ENCODE results near the gene PRKRIP1.

PRKRIP1 gene

DNA sequence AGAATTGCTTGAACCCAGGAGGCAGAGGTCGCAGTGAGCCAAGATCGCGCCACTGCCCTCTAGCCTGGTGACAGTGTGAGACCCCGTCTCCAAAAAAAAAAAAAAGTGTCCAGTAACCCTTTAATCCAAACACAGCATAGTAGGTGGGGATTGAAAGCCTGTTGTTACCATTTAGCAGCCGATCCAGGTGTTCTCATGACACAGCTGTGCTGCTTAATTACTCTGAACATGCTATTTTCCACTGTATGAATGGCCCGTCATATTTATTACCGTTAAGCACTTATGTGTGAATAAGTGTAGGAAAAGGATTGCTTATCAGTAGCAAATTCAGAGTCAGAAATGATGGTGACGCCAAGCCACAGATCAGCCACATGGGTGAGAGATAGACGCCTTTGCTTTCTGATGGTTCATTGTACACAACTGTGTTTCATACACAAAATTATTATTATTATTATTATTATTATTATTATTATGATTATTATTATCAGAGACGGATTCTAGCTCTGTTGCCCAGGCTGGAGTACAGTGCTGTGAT, 25.6 kb downstream of the PRKRIP1 start:
- Histone ChIP-seq H3K27ac (ENCODE audit: low read length) (no peak overlapping the region), H3K36me3 (ENCODE audit: control insufficient read depth, low read depth, low read length) (peaks cover 20% of the 10 kb centered on the region), H3K9me3 (ENCODE audit: control insufficient read depth, low read depth, low read length) (no peaks in the 10 kb centered on the region), H3K27me3 (ENCODE audit: control insufficient read depth, insufficient read depth, low read length) (no peaks in the 10 kb centered on the region), H3K4me1 (ENCODE audit: control insufficient read depth, low read depth, low read length) (no peaks in the 10 kb centered on the region), H3K4me3 (ENCODE audit: low read length) (no peak overlapping the region), H3K9ac (ENCODE audit: low read length) (no peak overlapping the region)

DNA sequence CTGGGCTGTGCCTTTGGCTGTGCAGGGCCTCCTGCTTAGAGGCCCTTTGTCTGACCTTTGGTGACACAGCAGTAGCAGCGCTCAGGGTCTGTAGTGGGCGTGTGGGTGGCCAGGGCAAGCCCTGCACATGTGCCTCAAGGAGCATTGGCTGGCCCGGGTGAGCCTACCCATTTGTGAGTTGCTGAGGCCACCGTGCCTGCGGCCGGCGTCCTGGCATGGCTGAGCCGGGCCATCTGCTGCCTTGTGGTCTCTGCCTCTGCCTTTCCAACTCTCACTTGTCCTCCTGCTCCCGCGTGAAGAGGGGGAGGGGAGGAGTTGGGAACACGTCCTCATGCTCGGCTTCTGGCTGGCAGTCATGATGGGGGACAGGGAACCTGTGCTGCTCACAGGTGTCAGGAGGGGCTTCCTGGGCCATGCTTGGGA, 28.0 kb downstream of the PRKRIP1 start:
- Histone ChIP-seq H3K4me3 (ENCODE audit: low read length) (no peak overlapping the region), H3K4me1 (ENCODE audit: control insufficient read depth, low read depth, low read length) (no peaks in the 10 kb centered on the region), H3K27ac (ENCODE audit: low read length) (no peak overlapping the region), H3K9ac (ENCODE audit: low read length) (no peak overlapping the region), H3K9me3 (ENCODE audit: control insufficient read depth, low read depth, low read length) (no peaks in the 10 kb centered on the region), H3K36me3 (ENCODE audit: control insufficient read depth, low read depth, low read length) (peaks cover 17% of the 10 kb centered on the region), H3K27me3 (ENCODE audit: control insufficient read depth, insufficient read depth, low read length) (no peaks in the 10 kb centered on the region)

DNA sequence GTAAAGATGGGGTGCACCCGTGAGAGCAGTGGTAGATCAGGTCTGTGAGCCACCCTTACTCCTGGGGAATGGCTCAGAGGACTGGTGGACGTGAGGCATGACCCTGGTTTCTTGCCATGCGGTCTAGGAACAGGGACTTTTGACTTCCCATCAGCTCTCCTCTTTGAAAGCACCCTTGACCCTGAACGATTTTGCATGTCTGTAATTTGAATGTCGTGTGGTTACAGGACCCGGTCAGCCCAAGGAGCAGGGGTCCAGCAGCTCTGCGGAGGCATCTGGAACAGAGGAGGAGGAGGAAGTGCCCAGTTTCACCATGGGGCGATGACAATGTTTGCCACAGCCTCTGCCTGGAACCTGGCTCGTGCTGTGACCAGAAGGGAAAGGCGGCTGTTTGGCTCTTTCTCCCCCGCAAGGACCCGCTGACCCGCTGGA, 28.6 kb downstream of the PRKRIP1 start:
- Histone ChIP-seq H3K27me3 (ENCODE audit: control insufficient read depth, insufficient read depth, low read length) (no peaks in the 10 kb centered on the region), H3K4me3 (ENCODE audit: low read length) (no peak overlapping the region), H3K4me1 (ENCODE audit: control insufficient read depth, low read depth, low read length) (no peaks in the 10 kb centered on the region), H3K9ac (ENCODE audit: low read length) (no peak overlapping the region), H3K27ac (ENCODE audit: low read length) (no peak overlapping the region), H3K36me3 (ENCODE audit: control insufficient read depth, low read depth, low read length) (peaks cover 17% of the 10 kb centered on the region), H3K9me3 (ENCODE audit: control insufficient read depth, low read depth, low read length) (no peaks in the 10 kb centered on the region)

DNA sequence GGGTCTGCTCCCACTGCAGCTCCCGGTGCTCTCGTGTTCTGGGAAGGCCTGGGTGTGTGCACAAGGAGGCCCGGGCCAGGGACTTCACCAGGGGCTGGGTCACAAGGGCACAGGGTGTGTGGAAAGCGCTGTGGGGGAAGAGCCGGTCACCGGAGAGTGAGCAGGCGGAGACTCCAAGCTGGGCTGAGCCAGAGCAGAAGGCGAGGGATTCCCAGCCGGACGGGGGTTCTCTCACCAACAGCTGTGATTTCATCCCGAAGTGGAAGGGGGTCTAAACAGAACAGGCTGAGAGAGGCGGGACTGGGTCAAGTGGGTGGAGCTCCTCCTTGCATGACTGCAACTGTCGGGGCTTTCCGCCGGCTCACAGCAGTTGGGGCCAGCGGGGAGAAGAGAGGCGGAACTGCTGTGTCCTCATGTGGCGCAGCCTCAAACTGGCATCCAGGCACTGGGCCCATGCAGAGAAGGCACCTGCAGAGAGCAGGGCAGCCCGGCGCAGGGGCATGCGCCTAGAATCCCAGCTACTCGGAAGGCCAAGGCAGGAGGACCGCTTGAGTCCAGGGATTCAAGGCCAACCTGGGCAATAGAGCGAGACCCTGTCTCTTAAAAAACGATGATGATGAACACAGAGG, 29.6 kb downstream of the PRKRIP1 start:
- H3K4me3 ChIP-seq (ENCODE audit: low read length): no peak overlapping the region
- H3K27me3 ChIP-seq (ENCODE audit: control insufficient read depth, insufficient read depth, low read length): no peaks in the 10 kb centered on the region
- H3K4me1 ChIP-seq (ENCODE audit: control insufficient read depth, low read depth, low read length): no peaks in the 10 kb centered on the region
- no peaks in the 10 kb centered on the region for H3K9me3 ChIP-seq (ENCODE audit: control insufficient read depth, low read depth, low read length)
- H3K9ac ChIP-seq (ENCODE audit: low read length): no peak overlapping the region
- no peak overlapping the region for H3K27ac ChIP-seq (ENCODE audit: low read length)
- peaks cover 12% of the 10 kb centered on the region for H3K36me3 ChIP-seq (ENCODE audit: control insufficient read depth, low read depth, low read length)

DNA sequence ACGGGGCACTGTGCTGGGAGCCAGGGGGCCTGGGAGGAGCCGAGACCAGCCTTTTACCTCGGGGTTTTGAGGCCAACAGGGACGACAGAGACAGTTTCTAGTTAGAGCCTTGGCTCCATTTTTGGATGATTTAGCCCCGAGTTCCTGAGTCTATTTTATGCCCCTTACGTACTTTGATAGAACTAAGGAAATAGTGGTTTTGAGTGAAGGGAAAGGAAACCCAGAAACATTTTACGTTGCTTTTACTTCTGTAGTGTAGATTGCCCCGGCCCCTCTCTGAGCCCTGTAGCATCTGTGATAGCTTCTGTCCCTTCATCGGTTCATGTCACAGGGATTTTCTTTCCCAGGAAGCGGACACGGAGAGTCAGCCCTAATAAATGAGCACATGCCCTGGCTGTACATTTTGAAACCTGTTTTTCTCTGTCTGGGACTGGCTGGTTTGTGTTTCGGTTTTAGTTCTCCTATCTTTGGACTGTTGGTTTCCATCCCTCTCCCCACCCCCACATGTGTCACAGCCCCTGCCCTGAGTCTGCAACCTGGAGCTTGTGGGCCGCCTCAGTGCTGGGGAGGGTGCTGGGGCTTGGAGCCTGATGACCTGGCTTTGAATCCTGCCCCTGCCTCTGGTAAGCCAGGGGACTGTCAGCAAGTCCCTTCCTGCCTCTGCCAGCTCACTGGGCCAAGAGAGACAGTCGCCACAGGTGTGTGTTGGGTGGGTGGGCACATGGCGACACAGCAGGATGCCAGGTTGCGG, 30.3 kb downstream of the PRKRIP1 start:
- H3K4me1 ChIP-seq (ENCODE audit: control insufficient read depth, low read depth, low read length): no peaks in the 10 kb centered on the region
- H3K27me3 ChIP-seq (ENCODE audit: control insufficient read depth, insufficient read depth, low read length): no peaks in the 10 kb centered on the region
- peaks cover 8% of the 10 kb centered on the region for H3K36me3 ChIP-seq (ENCODE audit: control insufficient read depth, low read depth, low read length)
- no peak overlapping the region for H3K4me3 ChIP-seq (ENCODE audit: low read length)
- H3K27ac ChIP-seq (ENCODE audit: low read length): no peak overlapping the region
- no peaks in the 10 kb centered on the region for H3K9me3 ChIP-seq (ENCODE audit: control insufficient read depth, low read depth, low read length)
- no peak overlapping the region for H3K9ac ChIP-seq (ENCODE audit: low read length)

DNA sequence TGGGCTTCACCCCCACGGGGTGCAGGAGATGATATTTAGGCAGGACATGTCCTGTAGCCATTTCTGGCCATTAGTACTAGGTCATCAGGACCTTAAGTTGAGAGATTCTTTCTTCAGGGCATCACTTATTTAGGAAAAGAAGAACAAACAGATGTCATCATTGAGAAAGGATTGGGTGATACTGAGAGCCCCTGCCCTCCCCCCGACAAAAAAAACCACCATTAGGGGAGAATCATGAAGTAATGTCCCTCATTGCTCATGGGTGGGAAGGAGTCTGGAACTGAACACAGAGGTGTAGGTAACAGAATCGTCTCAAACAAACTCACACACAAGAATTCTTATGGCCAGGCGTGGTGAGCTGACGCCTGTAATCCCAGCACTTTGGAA, 30.8 kb downstream of the PRKRIP1 start:
- H3K27me3 ChIP-seq (ENCODE audit: control insufficient read depth, insufficient read depth, low read length): no peaks in the 10 kb centered on the region
- no peaks in the 10 kb centered on the region for H3K9me3 ChIP-seq (ENCODE audit: control insufficient read depth, low read depth, low read length)
- H3K9ac ChIP-seq (ENCODE audit: low read length): no peak overlapping the region
- H3K36me3 ChIP-seq (ENCODE audit: control insufficient read depth, low read depth, low read length): peaks cover 8% of the 10 kb centered on the region
- H3K27ac ChIP-seq (ENCODE audit: low read length): no peak overlapping the region
- H3K4me1 ChIP-seq (ENCODE audit: control insufficient read depth, low read depth, low read length): no peaks in the 10 kb centered on the region
- H3K4me3 ChIP-seq (ENCODE audit: low read length): no peak overlapping the region

DNA sequence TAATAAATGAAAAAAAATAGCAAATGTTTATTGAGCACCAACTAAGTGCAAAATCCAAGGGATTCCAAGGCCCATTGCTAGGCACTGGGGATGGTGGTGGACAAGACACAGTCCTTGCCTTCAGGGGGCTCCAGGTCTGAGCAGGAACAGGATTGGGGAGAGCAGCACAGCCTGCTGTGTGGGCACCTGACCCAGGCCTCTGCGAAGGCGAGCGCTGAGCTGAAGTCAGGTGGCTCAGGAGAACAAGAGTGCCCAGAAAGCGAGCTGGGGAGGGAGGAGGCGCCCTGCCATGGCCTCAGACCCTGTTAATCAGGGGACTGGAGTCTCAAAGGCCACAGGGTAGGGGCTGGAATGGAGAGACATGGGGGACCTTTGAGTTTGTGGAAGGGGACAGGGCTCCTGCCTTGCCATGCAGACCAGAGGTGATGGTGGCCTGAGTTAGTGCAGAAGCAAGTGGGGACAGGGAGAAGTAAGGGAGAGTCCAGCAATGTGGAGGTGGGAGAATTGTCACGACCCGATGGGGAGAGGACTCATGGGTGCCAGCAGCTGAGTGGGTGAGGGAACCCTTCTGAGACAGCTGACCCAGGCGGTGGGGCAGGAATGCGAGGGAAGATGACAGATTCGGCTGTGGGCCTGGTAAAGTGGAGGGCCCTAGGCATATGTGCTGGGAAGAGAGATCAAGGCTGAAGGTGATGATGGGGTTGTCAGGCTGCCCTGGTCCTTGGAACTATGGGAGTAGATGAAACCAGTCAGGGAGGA, 33.2 kb downstream of the PRKRIP1 start:
- H3K4me1 ChIP-seq (ENCODE audit: control insufficient read depth, low read depth, low read length): peaks cover 2% of the 10 kb centered on the region
- H3K9me3 ChIP-seq (ENCODE audit: control insufficient read depth, low read depth, low read length): no peaks in the 10 kb centered on the region
- no peak overlapping the region for H3K9ac ChIP-seq (ENCODE audit: low read length)
- H3K4me3 ChIP-seq (ENCODE audit: low read length): no peak overlapping the region
- H3K27me3 ChIP-seq (ENCODE audit: control insufficient read depth, insufficient read depth, low read length): no peaks in the 10 kb centered on the region
- H3K36me3 ChIP-seq (ENCODE audit: control insufficient read depth, low read depth, low read length): peaks cover 8% of the 10 kb centered on the region
- H3K27ac ChIP-seq (ENCODE audit: low read length): no peak overlapping the region

DNA sequence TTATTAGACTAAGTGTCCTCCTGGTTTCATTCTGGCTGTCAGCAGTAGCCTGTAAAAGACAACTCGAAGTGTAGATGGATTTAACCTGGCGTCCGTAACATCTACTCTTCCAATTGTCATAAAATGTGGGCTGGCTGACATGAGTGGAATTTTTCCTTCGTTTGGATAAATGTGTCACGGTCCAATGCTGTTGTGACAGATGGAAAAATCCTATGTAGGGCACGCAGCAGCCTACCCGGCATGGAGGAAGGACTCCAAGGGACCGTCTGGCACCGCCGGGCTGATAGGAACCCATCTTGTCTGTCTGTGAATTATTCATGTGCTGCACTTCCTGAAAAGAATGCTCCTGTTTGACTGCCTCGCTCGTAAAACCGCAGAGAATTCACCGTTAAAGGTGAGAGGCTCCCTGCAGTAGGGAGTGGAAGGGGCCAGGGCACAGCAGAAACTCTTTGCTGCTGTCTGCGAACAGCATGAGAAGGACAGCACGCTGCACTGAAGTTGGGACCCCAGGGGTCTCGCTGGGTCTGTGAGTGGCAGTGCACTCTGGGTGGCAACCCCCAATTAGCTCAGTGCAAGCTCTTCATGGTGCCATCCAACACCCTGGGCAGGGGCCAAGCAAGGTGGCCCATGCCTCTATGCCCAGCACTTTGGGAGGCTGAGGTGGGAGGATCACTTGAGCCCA, 35.6 kb downstream of the PRKRIP1 start:
- H3K9me3 ChIP-seq (ENCODE audit: control insufficient read depth, low read depth, low read length): no peaks in the 10 kb centered on the region
- H3K36me3 ChIP-seq (ENCODE audit: control insufficient read depth, low read depth, low read length): peaks cover 3% of the 10 kb centered on the region
- H3K4me1 ChIP-seq (ENCODE audit: control insufficient read depth, low read depth, low read length): peaks cover 4% of the 10 kb centered on the region
- H3K27ac ChIP-seq (ENCODE audit: low read length): no peak overlapping the region
- no peak overlapping the region for H3K4me3 ChIP-seq (ENCODE audit: low read length)
- H3K9ac ChIP-seq (ENCODE audit: low read length): no peak overlapping the region
- H3K27me3 ChIP-seq (ENCODE audit: control insufficient read depth, insufficient read depth, low read length): no peaks in the 10 kb centered on the region

DNA sequence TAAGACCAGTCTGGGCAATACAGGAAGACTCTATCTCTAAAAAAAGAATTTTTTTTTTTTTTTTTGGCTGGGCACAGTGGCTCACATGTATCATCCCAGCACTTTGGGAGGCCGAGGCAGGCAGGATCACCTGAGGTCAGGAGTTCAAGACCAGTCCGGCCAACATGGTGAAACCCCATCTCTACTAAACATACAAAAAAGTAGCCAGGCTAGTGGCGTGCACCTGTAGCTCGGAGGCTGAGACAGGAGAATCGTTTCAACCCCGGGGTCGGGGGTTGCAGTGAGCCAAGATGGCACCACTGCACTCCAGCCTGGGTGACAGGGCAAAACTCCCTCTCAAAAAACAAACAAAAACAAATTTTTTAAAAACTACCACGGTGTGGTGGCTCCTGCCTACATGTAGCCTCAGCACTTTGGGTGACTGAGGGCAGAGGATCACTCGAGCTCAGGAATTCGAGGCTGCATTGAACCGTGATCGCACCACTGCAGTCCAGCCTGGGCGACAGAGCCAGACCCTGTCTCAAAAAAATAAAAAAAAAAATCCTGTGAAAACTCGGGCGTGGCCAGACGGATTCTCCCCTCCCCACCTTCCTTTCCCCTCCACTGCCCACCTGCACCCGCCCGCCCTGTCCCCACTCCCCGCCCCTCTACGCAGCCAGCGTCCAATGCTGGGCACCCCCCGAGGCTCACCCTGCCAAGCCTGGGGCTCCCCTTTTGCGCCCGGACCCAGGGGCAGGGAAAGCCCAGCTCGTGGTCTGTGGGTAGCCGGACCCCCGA, 36.5 kb downstream of the PRKRIP1 start:
- Histone ChIP-seq H3K27ac (ENCODE audit: low read length) (no peak overlapping the region), H3K27me3 (ENCODE audit: control insufficient read depth, insufficient read depth, low read length) (no peaks in the 10 kb centered on the region), H3K36me3 (ENCODE audit: control insufficient read depth, low read depth, low read length) (no peaks in the 10 kb centered on the region), H3K4me1 (ENCODE audit: control insufficient read depth, low read depth, low read length) (peaks cover 4% of the 10 kb centered on the region), H3K4me3 (ENCODE audit: low read length) (peak overlapping the region; percentile 60), H3K9ac (ENCODE audit: low read length) (peak overlapping the region; percentile 44), H3K9me3 (ENCODE audit: control insufficient read depth, low read depth, low read length) (no peaks in the 10 kb centered on the region)

DNA sequence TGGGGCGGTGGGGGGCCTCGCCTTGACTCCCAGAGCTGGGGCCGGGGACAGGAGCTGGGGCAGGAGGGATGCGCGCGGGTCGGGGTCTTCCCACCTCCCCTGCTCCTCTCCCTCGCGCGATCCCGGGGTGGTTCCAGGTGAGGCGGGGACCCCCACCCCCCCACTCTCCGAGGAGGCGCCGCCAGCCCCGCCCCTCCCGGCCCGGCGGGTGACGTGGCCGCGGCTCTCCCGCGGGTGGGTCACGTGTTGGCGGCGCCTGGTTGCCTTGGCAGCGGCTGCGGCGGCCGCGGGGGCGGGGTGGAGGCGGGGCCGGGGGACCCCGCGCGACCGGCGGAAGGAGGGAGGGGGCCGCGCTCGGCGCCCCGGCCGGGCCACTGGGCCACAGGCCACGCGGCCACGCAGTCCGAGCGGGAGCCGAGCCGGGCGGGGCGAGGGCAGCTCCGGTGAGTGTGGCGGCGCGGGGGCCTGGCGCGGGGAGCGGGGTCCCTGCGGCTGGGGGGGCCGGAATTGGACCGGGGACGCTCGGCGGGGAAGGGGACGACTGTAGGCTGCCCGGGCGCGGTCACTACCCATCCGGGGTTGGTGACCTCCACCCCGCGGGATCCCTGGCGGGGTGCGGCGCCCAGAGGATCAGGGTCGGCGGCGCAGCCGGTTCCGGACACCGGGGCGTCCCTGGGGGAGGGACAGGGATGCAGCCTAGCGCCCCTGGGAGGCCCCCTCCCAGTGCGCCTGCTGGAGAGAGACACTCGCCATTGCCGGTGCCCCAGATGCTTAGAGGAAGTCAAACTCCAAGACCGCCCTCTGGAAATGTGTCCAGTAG, 37.3 kb downstream of the PRKRIP1 start, which contains the start of gene ORAI2:
TSS of gene ORAI2 (plus strand) at position 357 of the 820 bp plus-strand sequence. CDS start 5,382 bp downstream, outside the sequence.
- peaks cover 4% of the 10 kb centered on the region for H3K4me1 ChIP-seq (ENCODE audit: control insufficient read depth, low read depth, low read length)
- no peaks in the 10 kb centered on the region for H3K9me3 ChIP-seq (ENCODE audit: control insufficient read depth, low read depth, low read length)
- no peak within 1 kb of the TSS for H3K27ac ChIP-seq (ENCODE audit: low read length)
- H3K9ac ChIP-seq (ENCODE audit: low read length): peak within 1 kb of the TSS; percentile 44
- H3K36me3 ChIP-seq (ENCODE audit: control insufficient read depth, low read depth, low read length): no peaks in the 10 kb centered on the region
- no peaks in the 10 kb centered on the region for H3K27me3 ChIP-seq (ENCODE audit: control insufficient read depth, insufficient read depth, low read length)
- peak within 1 kb of the TSS; percentile 60 for H3K4me3 ChIP-seq (ENCODE audit: low read length)

Measured in iPS-18a (cell line).